GM18498 (cell line): ENCODE data around the gene GALNT17.
"Not testable (repeated sequence)": the region's sequence is repeated elsewhere in the genome, so short reads cannot be mapped to it uniquely, and the experiment has no call there.

Experiments used
- ATAC-seq: cut with Tn5 transposase; IDR thresholded peaks from one replicate; pipeline ENCODE4 v1.9.1; 2021; ENCODE audit warnings: mild to moderate bottlenecking, moderate library complexity; ENCODE audit not compliant: unreplicated experiment

Gene GALNT17

DNA sequence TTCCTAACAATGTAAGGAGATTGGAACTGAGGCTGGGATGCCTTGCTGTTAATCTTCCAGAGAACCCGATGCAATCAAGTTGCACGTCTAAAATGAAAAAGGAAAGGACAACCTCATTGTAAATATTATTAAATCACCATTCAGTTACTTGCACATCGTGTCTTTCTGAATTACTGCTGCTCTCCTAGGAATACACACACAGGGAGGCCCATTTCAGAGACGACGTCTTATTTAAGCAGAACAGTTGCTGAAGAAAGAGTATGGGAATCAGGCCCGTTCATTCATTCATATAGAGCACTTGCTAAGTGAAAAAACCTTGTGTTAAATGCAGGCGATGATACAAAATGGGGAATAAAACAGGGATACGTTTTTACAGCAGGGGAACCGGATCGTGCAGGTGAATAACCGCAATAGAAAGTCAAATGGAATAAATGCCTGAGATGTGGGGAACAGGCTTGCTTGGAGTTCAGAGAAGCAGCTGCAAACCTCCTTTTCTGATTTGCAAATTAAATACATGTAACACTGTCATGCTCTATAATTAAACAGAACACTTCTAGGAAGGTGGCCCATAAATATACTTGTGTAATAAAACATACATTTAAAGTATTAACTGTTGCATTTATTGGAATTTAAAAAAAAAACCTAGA is 409.9 kb downstream of the GALNT17 start:
- ATAC-seq = no peak

DNA sequence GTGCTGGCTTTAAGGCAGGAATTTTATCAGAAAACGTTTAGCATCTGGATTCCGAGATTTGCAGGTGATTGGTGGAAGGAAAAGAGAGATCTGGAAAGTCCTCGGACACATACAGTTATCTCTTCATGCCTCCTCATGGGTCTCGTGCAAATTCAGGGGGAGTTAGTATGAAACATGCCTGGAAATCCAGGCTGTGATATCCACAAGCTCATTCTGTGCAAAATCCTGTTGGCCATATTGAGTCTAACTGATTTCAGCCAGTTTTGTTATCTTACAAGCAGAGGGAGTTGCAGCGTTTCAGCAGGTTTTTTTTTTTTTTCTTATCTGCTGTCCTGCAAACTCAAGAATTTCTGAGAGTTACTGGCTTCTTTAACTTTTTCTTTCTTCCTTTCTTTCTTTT is 411.5 kb downstream of the GALNT17 start:
- ATAC-seq = no peak

DNA sequence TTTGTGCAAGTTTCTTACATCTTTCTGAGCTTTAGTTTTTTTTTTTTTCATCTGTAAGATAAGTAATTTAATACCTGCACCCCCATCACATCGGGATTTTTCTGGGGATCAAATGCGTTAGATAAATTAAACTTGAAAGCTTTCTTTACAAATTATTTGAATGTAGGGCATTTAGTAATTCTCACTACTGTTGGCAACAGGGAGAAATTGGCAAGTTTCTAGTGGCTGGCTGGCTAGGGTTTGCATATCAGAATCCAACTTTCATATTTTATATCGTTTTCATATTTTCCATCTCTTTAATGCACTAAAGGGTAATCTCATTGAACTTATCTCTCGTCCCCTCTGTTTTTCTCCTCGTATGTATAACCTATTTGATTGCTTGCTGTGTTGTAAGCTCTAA is 412.9 kb downstream of the GALNT17 start:
- no peak for ATAC-seq

DNA sequence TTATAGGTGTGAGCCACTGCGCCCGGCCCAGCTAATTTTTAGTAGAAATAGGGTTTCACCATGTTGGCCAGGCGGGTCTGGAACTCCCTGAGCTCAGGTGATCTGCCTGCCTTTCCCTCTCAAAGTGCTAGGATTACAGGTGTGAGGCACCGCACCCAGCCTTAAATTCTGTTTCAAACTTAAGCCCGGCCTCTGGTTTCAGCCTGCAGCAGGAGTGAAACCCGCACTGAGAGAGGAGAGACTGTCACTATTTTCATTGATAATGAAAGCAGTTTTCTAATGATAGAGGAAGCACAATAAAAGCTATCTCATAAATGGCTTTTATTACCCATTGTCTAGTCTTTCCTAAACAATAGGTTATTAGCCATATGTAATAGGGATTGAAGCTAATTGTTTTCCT is 415.5 kb downstream of the GALNT17 start:
- no peak for ATAC-seq

DNA sequence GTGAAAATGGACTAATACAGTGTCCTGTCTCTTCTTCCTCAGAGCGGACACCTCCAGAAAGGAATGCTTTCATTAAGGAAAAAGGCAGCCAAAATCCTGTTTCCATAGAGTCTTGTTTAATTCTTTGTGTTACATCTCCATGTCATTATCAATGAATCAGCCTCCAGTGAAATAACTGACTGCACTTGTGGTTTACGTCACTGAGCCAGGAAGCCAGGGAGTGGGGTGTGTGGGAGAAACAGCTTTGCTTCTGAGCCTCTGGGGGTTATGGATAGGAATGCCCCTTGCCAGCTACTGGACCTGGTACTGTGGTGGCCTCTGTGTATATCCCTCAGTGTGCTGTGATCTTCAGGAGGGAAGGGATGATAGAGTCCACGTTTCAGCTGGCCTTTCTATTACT is 416.8 kb downstream of the GALNT17 start:
- ATAC-seq = no peak

DNA sequence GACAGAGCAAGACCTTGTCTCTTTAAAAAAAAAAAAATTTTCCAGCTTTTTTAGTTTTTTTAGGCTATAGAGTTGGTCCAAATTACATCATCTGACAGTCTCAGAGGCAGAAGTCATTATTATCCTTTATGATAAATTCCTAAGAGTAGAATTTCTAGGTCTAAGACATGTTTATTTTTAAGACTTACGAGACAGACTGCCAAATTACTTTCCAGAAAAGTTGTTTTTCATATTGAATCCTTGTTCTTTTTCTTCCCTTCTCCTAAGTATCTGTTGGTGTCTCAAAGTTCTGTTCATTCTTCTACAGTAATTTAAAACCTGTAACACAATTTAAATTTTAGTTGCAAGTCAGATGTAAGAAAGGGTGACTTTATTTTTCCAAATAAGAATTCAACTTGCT is 421.4 kb downstream of the GALNT17 start:
- no peak for ATAC-seq

DNA sequence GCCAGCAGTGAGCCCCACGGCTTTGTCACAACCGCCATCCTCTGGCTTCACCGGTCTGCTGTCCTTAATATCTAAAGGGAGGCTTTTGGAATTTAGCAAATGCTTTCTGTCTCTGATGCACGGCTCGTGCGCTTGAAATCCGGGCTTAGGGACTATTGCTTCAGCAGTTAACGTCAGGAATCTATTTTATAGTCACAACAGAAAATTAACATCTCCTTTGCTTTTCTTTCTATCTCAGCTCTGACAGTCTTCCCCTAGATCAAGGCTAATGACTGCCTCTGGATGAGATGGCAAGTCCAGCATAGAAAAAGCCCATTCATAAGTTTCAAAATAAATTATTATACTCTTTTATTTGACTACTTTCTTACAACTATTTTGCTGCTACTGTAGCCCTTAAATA is 423.8 kb downstream of the GALNT17 start:
- no peak for ATAC-seq

DNA sequence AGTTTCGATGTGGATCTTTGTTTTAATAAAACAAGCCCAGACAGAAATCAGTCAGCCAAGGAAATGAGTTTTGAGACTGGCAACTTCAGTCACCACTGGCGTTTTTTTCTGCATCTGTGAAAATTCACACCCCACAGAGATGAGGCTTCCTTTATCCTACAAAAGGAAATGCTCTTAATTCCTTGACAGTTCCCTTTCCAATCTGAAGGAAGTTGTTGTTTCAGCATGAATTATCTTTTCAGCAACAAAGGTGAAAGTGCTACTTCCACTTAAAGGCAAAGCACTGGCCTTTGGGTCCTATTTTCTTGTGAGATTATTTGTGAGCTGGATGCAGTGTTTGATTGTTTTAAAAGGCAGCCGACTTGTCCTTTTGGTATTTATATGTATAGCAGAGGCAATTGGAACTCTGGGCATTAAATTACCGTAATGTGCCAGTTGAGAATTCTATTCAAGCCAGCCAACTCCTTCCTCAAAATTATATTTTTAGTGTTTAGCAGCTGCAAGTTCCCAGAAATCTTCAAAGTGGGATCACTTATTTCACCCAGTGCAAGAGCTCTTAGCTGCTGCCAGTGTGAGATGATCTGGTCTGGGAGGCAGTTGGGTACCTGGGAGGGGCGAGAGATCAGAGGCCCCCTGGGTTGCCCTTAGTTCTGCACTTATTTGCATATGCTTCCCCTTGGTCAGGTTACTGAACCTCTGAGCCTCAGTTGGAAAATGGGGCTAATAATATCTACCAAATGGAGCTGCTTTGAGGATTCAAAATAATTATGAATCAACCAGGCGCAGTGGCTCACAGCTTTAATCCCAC is 427.1 kb downstream of the GALNT17 start:
- no peak for ATAC-seq

DNA sequence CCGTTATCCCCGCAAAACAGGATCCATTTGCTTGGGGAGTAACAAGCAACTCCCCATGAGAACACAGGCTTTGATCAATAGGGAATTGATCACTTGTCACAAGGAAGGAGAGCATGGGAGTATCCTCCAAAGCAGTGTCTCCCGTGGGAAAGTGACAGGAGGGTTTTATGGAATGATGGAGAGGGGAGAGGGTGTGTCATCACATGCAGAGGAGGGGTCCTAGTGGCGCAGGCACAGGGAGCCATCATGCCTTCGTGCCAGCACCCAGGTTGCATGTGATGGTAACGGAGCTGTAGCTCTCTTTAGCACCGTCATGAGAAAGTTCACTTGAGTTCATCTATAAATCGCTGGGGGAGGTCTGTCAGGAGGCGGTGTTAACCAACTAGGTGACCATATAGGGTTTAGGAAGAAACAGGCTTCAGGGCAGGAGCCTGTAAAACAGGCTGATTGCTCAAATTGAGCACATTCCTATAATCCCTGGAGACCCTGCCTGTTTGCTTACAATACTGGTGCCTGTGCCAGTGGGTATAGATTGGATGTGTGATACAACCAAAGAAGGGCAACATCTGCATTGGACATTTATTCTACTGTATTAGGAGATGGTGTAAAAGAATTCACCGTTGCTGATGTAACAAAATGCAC is 428.5 kb downstream of the GALNT17 start:
- no peak for ATAC-seq

DNA sequence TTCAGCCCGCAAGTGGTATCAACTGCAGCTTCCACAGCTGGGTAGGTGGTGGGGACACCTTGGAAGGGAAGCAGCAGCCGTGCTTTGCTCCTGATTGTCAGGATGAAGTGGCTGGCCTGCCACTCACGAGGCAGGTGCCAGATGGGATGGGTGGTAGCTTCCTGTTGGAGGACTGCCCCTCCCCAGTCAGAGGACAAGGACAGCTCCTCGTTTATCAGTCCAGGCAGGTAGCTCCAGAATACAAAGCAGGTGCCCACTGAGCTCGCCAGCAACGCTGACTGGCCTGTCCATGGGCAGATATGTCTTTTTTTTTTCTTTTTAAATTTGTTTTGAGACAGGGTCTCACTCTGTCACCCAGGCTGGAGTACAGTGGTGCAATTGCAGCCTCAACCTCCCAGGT is 431.3 kb downstream of the GALNT17 start:
- no peak for ATAC-seq

DNA sequence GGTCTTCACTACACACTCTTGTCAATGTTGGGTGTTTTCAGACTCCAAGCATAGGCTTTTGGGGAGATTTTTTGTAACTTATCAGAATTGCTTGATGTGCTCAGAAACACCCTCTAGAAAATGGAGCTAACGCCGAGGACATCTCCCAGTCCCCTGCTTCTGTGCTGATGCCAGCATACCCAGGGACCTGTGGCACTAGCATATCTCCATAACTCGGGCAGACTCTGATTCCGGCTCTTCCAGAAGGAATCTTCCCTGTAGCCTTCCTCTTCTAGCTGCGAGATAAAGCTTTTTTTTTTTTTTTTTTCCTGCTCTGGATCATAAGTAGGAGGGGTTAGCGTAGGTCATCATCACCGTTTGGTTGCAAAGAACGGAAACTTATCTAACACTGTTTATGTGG is 434.4 kb downstream of the GALNT17 start:
- no peak for ATAC-seq

DNA sequence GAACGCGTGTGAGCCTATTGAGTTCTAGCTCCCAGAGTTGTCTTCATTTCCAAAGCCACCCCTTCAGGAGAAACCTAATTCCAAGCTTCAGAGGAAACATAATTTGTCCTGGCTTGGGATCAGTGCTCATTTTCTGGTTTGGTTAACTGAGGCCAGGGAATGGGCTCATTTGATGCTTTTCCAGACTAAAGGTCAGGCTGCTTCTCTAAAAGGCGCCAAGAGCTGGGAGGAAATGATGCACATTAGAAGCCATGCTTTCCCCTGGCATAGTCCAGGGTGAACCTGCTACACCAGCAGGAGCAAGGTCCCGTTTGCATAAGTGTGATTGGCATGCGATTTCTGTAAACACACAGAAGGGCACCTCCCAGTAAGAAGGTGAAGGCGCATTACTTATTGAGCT is 435.0 kb downstream of the GALNT17 start:
- ATAC-seq = no peak

DNA sequence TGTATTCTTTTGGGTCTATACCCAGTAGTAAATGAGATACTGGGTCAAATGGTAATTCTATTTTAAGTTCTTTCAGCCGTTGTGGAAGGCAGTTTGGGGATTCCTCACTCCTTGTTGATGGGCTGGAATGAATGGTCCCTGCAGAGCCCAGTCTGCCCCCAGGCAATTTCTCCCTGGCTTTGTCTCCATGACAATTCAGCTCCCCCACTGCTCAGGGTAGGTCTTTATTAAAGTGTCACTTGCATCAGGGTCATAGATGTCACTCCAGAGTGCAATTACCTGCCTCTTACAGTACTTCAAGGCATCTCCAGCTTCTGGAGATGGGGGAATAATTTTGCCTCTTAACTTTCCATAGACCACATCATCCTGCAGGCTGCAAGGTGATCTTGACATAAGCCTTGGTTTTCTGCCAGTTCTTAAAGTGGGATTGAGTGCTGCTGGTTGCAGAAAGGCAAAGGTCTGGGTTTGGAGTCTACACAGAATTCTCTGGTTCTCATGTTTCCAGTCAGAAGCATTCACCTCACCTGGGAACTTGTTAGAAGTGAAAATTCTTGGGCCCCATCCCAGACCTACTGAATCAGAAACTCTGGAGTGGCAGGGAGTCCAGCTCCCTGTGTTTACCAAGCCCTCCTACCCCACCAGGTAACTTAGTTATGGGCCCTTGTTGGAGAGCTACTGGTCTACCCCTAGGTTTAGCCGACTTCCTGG is 442.4 kb downstream of the GALNT17 start:
- no peak for ATAC-seq

DNA sequence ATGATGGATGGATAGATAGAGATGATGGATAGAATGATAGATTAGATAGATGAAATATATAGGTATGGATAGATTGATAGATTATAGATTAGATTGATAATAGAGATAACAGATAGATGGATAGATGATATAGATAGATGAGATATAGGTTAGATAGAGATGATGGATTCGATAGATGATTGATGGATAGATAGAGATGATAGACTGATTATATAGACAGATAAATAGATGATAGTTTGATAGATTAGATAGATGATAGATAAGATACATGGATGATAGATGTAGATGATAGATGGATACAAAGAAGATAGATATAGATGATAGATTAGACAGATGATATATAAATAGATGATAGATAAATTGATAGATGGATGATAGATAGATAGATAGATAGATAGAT is 448.1 kb downstream of the GALNT17 start:
- ATAC-seq = no peak

DNA sequence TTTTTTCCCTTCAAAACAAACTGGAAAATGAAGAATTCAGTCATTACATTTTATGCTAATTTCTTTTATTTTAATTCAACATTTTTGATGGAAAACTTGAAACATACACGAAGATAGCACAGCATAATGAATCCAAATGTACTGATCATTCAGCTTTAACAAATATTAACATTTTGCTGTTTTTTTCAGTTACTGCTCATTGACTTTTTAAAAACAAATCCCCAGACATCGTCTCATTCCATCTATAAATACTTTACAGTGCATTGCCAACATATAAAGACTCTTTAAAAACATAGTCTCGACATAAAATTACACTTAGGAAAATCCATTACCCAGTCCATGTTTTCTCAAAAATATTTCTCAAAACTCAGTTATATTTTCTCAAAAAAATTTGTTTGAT is 452.3 kb downstream of the GALNT17 start:
- ATAC-seq = no peak

DNA sequence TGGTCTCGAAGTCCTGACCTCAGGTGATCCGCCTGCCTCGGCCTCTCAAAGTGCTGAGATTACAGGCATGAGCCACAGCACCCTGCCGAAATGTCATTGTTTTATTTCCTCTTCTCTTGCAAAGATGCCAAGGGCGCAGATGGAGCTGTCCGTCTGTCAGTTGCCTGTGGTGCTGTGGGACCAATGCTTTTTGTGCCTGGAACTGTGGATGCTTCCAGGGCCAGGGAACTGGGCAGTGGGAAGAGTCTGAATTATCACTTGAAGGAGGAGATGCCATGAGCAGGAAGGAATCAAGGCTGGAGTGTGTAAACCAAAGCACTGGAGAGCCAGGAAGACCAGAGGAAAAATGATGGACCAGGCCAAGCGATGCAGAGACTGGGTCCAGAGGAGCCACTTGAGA is 459.9 kb downstream of the GALNT17 start:
- ATAC-seq = no peak

DNA sequence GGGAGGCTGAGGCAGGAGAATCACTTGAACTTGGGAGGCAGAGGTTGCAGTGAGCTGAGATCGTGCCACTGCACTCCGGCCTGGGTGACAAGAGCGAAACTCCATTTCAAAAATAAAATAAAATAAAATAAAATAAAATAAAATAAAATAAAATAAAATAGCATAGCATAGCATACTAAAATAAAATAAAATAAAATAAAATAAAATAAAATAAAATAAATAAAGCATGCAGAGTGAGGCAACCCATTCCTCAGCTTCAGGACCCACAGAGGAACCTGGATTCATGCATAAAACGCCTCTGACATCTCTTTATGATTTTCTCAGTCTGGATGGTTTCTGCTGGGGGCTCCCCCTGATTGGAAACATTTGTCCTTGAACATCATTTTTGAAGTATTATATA is 460.4 kb downstream of the GALNT17 start:
- not testable (repeated sequence) for ATAC-seq

DNA sequence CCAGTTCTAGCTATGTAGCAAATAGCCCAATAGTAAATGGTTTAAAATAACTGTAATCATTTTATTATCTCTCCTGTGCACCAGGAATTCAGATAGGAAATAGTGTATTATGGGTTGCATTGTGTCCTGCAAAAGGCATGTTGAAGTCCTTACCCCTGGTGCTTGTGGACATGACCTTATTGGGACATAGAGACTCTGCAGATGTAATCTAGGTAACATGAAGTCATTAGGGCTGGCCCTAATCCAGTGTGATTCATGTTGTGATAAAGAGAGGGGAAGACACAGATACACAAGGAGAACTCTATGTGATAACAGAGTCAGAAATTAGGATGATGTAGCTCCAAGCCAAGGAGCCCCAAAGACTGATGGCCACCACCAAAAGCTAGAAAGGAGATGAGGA is 462.8 kb downstream of the GALNT17 start:
- ATAC-seq = no peak

DNA sequence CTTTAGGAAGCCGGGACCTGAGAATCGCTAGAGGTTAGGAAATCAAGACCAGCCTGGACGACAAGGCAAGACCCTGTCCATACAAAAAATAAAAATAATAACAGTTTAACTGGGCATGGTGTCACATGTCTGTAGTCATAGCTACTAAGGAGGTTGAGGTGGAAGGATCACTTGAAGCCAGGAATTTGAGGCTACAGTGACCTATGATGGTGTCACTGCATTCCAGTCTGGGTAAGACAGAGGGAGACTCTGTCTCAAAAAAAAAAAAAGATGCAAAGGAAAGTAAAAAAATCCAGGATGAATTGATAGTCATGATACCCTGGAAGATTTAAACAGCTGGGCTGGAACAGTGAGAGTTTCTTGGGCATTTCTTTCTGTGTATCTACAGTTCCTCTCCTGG is 463.2 kb downstream of the GALNT17 start:
- no peak for ATAC-seq

DNA sequence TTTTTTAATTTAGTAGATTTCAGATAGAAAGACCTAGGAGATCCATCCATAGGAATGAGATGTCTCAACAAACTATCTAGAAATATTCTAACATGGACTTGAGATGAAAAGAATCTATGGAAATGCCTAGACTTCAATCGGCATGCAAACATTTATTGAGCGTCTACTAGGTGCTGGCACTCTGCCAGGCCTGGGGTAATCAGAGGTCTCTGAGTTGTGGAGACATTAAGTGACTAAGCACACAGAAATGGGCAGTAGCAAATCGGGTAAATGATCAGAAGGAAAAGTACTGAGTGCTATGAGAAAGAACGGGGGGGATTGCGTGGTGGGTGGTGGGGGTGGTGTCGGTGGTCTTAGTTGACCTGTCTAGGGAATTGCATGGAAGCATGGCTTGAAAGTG is 466.6 kb downstream of the GALNT17 start:
- ATAC-seq = no peak

DNA sequence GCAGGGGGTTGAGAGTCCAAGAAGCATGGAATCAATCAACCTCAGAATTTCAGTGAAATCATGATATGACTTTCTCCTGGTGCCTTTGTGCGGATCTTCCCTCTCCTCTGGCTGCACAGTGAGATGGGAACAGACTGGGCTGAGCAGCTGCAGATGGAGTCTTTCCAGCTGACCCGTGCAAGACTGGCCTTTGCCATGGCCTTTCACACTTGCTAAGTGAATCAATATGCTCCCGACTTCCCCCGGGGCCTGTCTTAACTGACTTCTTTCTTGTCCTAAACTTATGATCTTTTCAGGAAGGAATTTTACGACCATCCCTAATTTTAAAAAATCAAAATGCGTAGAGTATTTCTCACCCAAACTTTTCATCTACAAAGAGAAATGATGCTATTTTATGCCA is 469.9 kb downstream of the GALNT17 start:
- no peak for ATAC-seq
